KOPT-K1 (cell line): ENCODE measurements around the gene CGB3.
"Not testable (repeated sequence)": the region's sequence is repeated elsewhere in the genome, so short reads cannot be mapped to it uniquely, and the experiment has no call there.

Source experiments
- H3K27ac ChIP-seq: fragments of 200-600 bp; sonication (generic); 2 replicates; pipeline ENCODE4 v1.5.1; 2016; ENCODE audit warnings: antibody characterized with exemption, mild to moderate bottlenecking, low read depth, low read length; ENCODE audit not compliant: poor library complexity, severe bottlenecking
- H3K36me3 ChIP-seq: fragments of 200-600 bp; sonication (generic); 2 replicates; pipeline ENCODE4 v1.5.1; 2017; ENCODE audit warnings: antibody characterized with exemption, mild to moderate bottlenecking, low read length, moderate library complexity; ENCODE audit not compliant: insufficient read depth
- H3K9me3 ChIP-seq: fragments of 200-600 bp; sonication (generic); 2 replicates; pipeline ENCODE4 v1.5.1; 2017; ENCODE audit warnings: antibody characterized with exemption, low read length, mild to moderate bottlenecking; ENCODE audit not compliant: insufficient read depth, poor library complexity, severe bottlenecking

CGB3 gene

DNA sequence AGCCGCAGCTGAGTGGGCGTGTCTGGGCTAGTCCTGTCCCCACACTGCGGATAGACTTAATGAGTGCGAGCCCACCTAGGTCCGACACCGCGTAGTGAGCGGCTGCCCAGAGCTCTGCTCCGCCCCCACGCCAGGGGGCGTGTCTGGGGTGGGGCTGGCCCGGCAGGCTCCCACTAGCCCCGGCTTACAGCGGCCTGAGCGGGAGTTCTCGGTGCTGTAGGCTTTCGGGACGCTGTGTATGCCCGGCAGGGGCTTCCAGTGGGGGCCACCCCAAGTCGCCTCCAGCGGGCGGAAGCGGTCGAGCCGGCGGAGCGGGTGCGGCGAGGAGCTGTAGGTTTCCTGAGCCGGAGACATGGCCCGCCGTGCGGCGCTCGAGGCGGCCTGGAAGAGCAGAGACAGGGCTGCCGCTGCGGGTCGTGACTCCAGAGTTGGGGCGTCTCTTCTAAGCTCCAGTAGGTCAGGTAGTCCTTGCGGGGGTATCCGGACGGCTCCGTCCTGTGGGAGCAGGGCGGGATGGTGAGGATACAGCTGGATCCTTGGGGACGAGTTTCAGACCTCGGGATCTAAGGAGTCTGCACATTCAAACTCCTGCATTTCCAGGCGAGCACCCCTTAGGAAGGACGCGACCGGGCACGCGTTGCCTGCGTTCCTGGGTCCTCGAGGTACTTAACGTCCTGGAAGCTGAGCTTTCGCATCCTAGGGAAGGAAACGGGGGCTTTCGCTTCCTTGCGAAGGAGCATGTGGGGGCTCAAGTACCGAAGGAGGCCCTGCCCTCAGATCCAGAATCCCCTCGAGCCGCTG is 32.2 kb upstream of the CGB3 start:
- Histone ChIP-seq H3K9me3 (no peaks in the 10 kb centered on the region), H3K27ac (no peak overlapping the region), H3K36me3 (no peaks in the 10 kb centered on the region)

GRCh38 chr19:49050376-49051033 is 26.4 kb upstream of the CGB3 start:
- H3K36me3 ChIP-seq, H3K27ac ChIP-seq, H3K9me3 ChIP-seq: not testable (repeated sequence)

- not testable (repeated sequence) for H3K36me3 ChIP-seq, H3K27ac ChIP-seq, H3K9me3 ChIP-seq
Measured at GRCh38 chr19:49049834-49050233, 25.7 kb upstream of the CGB3 start.

- not testable (repeated sequence) for H3K27ac ChIP-seq, H3K9me3 ChIP-seq, H3K36me3 ChIP-seq
Measured at GRCh38 chr19:49049011-49049410, 24.9 kb upstream of the CGB3 start, which contains the start of gene CGB8. TSS of gene CGB8 (minus strand) at chr19:49049111. CDS start at chr19:49048739, 372 bp downstream.

- H3K9me3 ChIP-seq, H3K27ac ChIP-seq, H3K36me3 ChIP-seq: not testable (repeated sequence)
Measured at GRCh38 chr19:49043548-49043947, 19.4 kb upstream of the CGB3 start, which contains the start of gene CGB5. TSS of gene CGB5 (plus strand) at chr19:49043848. CDS start at chr19:49044210, 362 bp downstream.

- H3K27ac ChIP-seq, H3K9me3 ChIP-seq, H3K36me3 ChIP-seq: not testable (repeated sequence)
Measured at GRCh38 chr19:49042666-49043065, 18.5 kb upstream of the CGB3 start.

DNA sequence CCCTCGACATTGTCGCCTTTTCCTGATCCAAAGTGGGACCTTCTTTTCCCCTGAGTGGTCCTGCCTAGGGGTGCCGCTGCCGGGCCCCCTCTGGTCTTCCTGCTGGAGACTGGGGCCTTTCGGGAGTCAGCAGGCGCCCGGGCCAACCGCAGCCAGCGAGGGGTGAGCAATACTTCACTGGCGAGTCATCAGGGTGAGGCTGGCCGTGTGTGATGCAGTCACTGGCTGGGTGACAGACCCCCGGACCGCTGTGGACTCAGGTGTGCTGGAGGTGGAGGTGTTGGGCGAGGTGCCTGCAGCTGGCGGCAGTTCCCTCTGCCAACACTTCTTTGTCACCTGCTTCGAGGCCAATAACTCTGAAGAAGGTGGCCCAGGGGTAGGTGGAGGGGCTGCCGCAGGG is 18.0 kb upstream of the CGB3 start:
- Histone ChIP-seq H3K27ac (no peak overlapping the region), H3K9me3 (no peaks in the 10 kb centered on the region), H3K36me3 (no peaks in the 10 kb centered on the region)

DNA sequence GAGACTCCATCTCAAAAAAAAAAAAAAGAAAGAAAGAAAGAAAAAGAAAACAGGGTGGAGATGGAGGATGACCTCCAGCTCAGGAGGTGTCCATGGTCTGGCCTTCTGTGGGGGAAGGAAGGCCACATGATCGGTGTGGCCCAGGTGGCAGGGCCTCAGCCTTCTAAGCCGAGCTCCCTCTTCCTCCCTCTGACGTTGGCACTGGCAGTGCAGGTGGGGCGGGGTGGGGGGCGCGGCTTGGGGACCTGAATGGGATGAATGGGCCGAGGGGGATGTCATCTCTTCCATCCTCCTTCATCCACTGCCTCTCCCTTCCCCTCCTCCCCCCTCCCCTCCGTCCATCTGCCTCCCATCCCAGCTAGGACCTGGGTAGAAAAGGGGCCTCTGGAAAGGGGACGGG is 15.6 kb upstream of the CGB3 start:
- H3K9me3 ChIP-seq, H3K36me3 ChIP-seq, H3K27ac ChIP-seq: not testable (repeated sequence)

GRCh38 chr19:49038557-49039276 is 14.6 kb upstream of the CGB3 start:
- H3K9me3 ChIP-seq, H3K27ac ChIP-seq, H3K36me3 ChIP-seq: not testable (repeated sequence)

DNA sequence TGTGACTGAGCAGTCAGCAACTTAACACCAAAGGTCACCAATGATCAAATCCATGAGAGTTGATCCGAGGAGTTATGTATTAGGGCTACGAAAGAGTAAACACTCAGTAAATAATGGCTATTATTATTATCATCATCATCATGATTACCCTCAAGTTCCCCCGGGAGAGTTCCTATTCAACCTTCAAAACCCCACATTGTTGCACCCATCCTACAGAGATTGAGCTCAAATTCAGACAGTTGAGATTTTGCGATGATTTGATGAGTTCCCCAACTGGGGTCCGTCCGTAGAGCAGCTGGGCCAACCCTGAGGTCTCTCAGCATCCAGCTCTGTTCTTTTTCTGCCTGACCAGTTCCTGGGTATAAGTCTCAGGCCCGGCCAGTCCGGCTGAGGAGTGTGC is 14.0 kb upstream of the CGB3 start:
- H3K9me3 ChIP-seq, H3K36me3 ChIP-seq, H3K27ac ChIP-seq: not testable (repeated sequence)

DNA sequence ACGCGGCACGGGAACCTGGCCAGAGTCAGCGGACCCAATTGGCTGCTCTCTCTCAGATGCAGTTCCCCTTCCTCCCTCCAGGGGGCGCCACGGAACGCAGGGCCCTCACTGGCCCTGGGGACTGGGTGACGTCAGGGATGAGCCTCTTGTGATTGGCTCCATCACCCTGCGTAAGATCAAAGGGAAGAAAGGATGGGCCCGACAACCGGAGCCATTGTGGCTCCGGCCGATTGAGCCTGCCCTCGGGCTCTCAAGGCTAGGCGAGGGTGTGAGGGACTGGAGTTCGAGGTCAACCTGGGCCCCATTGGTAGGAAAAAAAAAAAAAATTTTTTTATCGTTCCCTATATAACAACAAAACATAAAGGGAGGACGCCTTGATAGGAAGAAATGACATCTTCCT is 12.7 kb upstream of the CGB3 start, which contains the start of gene CGB1:
CGB1 (minus strand) TSS at position 81 of the 400 bp plus-strand sequence. CDS start 184 bp downstream, outside the sequence.
- not testable (repeated sequence) for H3K27ac ChIP-seq, H3K36me3 ChIP-seq, H3K9me3 ChIP-seq

- H3K27ac ChIP-seq, H3K36me3 ChIP-seq, H3K9me3 ChIP-seq: not testable (repeated sequence)
Measured at GRCh38 chr19:49031642-49032301, 7.6 kb upstream of the CGB3 start, which contains the start of gene CGB2. TSS of gene CGB2 (plus strand) at chr19:49031890. CDS start at chr19:49032096, 206 bp downstream.

- not testable (repeated sequence) for H3K36me3 ChIP-seq, H3K9me3 ChIP-seq, H3K27ac ChIP-seq
Measured at GRCh38 chr19:49030323-49030722, 6.2 kb upstream of the CGB3 start.

DNA sequence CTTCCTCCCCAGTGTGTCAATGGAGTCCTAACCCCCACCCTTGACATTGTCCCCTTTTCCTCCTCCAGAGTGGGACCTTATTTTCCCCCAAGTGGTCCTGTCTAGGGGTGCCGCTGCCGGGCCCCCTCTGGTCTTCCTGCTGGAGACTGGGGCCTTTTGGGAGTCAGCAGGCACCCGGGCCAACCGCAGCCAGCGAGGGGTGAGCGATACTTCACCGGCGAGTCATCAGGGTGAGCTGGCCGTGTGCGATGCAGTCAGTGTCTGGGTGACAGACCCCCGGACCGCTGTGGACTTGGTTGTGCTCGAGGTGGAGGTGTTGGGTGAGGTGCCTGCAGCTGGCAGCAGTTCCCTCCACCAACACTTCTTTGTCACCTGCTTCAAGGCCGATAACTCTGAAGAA is 5.6 kb upstream of the CGB3 start:
- H3K9me3 ChIP-seq, H3K36me3 ChIP-seq, H3K27ac ChIP-seq: not testable (repeated sequence)

DNA sequence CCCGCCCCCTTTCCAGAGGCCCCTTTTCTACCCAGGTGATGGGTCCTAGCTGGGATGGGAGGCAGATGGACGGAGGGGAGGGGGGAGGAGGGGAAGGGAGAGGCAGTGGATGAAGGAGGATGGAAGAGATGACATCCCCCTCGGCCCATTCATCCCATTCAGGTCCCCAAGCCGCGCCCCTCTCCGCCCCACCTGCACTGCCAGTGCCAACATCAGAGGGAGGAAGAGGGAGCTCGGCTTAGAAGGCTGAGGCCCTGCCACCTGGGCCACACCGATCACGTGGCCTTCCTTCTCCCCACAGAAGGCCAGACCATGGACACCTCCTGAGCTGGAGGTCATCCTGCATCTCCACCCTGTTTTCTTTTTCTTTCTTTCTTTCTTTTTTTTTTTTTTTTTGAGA is 4.6 kb upstream of the CGB3 start:
- H3K9me3 ChIP-seq, H3K36me3 ChIP-seq, H3K27ac ChIP-seq: not testable (repeated sequence)
